ENCODE results near the gene ZPR1. TPM values are rescaled to one million over a fixed set of nuclear protein-coding genes. Genes with fewer than 3 reads are reported as not detected.
"Not testable (repeated sequence)": the region's sequence is repeated elsewhere in the genome, so short reads cannot be mapped to it uniquely, and the experiment has no call there.

Gene ZPR1
- total and polyA plus RNA-seq, 11 donors = 6.2 to 59.4 (median 27.1) TPM

GRCh38 chr11:116808262-116809175 lies 20.7 kb upstream of the ZPR1 start:
- intact Hi-C loops (cut with DNase I) = no loop called here
- Histone ChIP-seq H3K36me3 (no peaks in the 10 kb centered on the region), H3K9me3 (peaks cover 0 to 4% (median 0%) of the 10 kb centered on the region in 12 donors), H3K27ac (no peak overlapping the region), H3K4me1 (peaks cover 0 to under 1% (median 0%) of the 10 kb centered on the region in 12 donors), H3K27me3 (no peaks in the 10 kb centered on the region), H3K4me3 (no peak overlapping the region)
- DNase-seq (no peak), ATAC-seq (no peak)
- WGBS, 4 donors = 81 to 86% (median 83%) methylated on average over 14 of the region's 14 CpGs
- TF ChIP-seq, protein P1, sequence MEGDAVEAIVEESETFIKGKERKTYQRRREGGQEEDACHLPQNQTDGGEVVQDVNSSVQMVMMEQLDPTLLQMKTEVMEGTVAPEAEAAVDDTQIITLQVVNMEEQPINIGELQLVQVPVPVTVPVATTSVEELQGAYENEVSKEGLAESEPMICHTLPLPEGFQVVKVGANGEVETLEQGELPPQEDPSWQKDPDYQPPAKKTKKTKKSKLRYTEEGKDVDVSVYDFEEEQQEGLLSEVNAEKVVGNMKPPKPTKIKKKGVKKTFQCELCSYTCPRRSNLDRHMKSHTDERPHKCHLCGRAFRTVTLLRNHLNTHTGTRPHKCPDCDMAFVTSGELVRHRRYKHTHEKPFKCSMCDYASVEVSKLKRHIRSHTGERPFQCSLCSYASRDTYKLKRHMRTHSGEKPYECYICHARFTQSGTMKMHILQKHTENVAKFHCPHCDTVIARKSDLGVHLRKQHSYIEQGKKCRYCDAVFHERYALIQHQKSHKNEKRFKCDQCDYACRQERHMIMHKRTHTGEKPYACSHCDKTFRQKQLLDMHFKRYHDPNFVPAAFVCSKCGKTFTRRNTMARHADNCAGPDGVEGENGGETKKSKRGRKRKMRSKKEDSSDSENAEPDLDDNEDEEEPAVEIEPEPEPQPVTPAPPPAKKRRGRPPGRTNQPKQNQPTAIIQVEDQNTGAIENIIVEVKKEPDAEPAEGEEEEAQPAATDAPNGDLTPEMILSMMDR (IDR thresholded peaks at IDR 0.05) = no peak
- no peak for TF ChIP-seq POLR2A (IDR thresholded peaks at IDR 0.05)

DNA sequence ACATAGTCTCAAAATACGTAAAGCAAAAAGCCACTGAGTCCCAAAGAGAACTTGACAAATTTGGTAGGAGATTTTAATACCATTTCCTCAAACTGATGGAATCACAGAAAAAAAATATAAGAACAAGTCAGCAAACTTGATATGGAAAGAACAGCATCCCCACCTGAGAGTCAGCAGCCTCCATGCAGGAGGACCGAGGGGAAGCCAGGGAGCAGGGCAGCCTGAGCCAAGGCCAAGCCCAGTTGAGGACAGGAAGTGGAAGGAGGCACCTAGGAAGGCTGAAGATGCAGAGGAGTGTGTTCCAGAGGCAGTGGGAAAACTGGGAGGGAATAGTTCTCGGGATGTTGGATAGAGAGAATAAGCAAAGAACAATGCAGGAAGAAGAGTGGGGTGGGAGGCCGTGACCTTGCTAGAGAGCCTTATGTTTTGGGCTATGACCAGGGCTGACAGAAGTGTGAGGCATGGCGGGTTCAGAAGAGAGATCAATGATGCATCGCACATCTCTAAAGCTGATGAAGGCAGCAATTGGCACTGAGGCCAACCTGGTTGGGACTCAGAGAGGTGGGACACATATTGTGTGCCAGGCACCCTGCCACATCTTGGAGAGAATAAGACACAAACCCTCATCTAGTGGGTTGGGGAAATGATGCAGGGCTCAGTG lies 19.9 kb upstream of the ZPR1 start:
- Histone ChIP-seq H3K27ac (no peak overlapping the region), H3K4me1 (no peaks in the 10 kb centered on the region), H3K4me3 (no peak overlapping the region), H3K27me3 (no peaks in the 10 kb centered on the region), H3K36me3 (no peaks in the 10 kb centered on the region), H3K9me3 (no peaks in the 10 kb centered on the region)
- ATAC-seq = no peak
- DNase-seq = no peak
- intact Hi-C loops (cut with DNase I) = no loop called here
- TF ChIP-seq POLR2A (IDR thresholded peaks at IDR 0.05) = no peak
- TF ChIP-seq, protein P1 (IDR thresholded peaks at IDR 0.05) = no peak
- WGBS, 4 donors = 84 to 91% (median 86%) methylated on average over 6 of the region's 6 CpGs

- H3K9me3 ChIP-seq = no peaks in the 10 kb centered on the region
- H3K27me3 ChIP-seq = no peaks in the 10 kb centered on the region
- no peak for TF ChIP-seq POLR2A (IDR thresholded peaks at IDR 0.05)
- TF ChIP-seq, protein P1 (IDR thresholded peaks at IDR 0.05) = no peak
- no peak for DNase-seq
- 55 to 61% (median 57%) methylated on average over 3 of the region's 3 CpGs for WGBS, 4 donors
- no peak for ATAC-seq
- H3K4me3 ChIP-seq = no peak overlapping the region
- no peaks in the 10 kb centered on the region for H3K36me3 ChIP-seq
- peaks cover 0 to 3% (median 0%) of the 10 kb centered on the region in 12 donors for H3K4me1 ChIP-seq
- no peak overlapping the region for H3K27ac ChIP-seq
- intact Hi-C loops (cut with DNase I) = no loop called here
Measured at GRCh38 chr11:116804001-116804400, 16.2 kb upstream of the ZPR1 start.

DNA sequence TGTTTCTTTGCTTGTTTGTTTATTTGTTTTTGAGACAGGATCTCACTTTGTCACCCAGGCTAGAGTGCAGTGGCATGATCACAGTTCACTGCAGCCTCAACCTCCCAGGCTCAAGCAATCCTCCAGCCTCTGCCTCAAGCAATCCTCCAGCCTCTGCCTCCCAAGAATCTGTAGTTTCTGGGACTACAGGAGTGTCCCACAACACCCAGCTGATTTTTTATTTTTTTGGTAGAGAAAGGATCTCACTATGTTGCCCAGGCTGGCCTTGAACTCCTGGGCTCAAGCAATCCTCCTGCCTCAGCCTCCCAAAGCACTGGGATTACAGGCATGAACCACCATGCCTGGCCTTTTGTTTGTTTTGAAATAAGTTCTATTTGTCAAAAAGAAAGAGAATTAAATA lies 13.8 kb upstream of the ZPR1 start:
- H3K4me1 ChIP-seq = peaks cover 0 to 11% (median 0%) of the 10 kb centered on the region in 12 donors
- intact Hi-C loops (cut with DNase I); ATAC-seq; H3K27ac ChIP-seq; H3K36me3 ChIP-seq; H3K4me3 ChIP-seq; H3K9me3 ChIP-seq; H3K27me3 ChIP-seq; DNase-seq: not testable (repeated sequence)
